GM12872 (cell line): ENCODE measurements around the gene LRRC7.

Source experiments
- TF ChIP-seq, protein P1 (sequence below): IDR thresholded peaks from 3 replicates; pipeline ENCODE4 v1.5.1; 2011; ENCODE audit warnings: low read depth, mild to moderate bottlenecking, low read length, moderate library complexity; ENCODE audit not compliant: insufficient read depth

Gene LRRC7

DNA sequence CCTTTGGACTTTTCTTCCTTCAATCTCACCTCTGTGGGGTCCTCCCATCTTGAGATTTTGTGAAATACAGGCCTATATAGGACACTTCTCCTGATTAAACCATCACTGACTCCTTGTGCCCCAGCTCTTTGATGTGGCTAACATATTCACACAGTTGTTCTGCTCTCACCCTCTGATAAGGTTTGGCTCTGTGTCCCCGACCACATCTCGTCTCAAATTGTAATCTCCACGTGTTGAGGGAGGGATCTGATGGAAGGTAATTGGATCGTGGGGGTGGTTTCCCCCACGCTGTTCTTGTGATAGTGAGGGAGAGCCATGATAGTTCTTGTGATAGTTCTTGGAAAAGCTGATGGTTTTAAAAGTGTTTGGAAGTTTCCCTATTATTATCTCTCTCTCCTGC, 19.7 kb downstream of the LRRC7 start:
- TF ChIP-seq, protein P1, sequence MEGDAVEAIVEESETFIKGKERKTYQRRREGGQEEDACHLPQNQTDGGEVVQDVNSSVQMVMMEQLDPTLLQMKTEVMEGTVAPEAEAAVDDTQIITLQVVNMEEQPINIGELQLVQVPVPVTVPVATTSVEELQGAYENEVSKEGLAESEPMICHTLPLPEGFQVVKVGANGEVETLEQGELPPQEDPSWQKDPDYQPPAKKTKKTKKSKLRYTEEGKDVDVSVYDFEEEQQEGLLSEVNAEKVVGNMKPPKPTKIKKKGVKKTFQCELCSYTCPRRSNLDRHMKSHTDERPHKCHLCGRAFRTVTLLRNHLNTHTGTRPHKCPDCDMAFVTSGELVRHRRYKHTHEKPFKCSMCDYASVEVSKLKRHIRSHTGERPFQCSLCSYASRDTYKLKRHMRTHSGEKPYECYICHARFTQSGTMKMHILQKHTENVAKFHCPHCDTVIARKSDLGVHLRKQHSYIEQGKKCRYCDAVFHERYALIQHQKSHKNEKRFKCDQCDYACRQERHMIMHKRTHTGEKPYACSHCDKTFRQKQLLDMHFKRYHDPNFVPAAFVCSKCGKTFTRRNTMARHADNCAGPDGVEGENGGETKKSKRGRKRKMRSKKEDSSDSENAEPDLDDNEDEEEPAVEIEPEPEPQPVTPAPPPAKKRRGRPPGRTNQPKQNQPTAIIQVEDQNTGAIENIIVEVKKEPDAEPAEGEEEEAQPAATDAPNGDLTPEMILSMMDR: no peak

GRCh38 chr1:69589799-69590198, 22.1 kb downstream of the LRRC7 start:
- TF ChIP-seq, protein P1: no peak

DNA sequence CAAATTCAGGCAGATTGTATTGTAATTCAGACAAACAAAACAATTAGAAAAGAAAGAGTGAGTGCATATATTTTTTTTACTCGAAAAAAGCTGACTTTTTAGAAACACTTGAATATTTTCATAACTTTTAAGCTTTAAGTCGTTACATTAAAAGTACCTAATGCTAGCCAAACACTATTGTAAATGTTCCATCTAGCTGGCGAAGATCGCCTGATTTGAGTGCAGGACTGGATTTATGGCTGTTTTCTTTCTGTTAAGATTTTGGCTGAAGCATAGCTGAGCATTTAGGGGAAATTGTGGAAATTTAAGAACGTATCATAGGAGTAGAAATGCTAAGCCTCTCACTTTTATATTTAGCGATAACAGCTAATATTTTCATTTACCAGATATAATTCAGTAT, 24.6 kb downstream of the LRRC7 start:
- TF ChIP-seq, protein P1: no peak

GRCh38 chr1:69595486-69595885, 27.8 kb downstream of the LRRC7 start:
- TF ChIP-seq, protein P1: no peak

GRCh38 chr1:69611316-69611715, 43.6 kb downstream of the LRRC7 start:
- TF ChIP-seq, protein P1: no peak

DNA sequence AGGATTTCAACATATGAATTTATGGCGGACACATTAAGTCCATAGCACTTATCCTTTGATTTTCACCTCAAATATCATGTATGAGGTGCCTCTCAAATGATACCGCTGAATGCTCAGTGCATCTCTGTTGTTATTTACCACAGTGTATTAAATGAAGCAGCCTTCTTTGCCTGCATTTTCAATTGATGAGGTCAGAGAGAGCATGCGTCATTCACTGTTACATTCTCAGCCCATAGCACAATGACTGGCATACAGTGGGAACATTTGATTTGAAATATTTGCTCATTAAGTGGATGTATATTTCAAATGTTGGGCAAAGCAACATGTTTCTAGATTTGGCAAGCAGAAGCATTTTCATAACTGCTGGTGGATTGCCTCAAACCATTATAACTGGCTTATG, 45.7 kb downstream of the LRRC7 start:
- TF ChIP-seq, protein P1: no peak

GRCh38 chr1:69638673-69639072, 71.0 kb downstream of the LRRC7 start:
- TF ChIP-seq, protein P1: no peak

- TF ChIP-seq, protein P1: no peak
Observed at GRCh38 chr1:69639159-69639558, 71.4 kb downstream of the LRRC7 start.
